HG03442 (cell line): ENCODE measurements around the gene SELENOF.
"Not testable (repeated sequence)": the region's sequence is repeated elsewhere in the genome, so short reads cannot be mapped to it uniquely, and the experiment has no call there.

Experiments
- ATAC-seq: cut with Tn5 transposase; IDR thresholded peaks from one replicate; pipeline ENCODE4 v1.9.1; 2021; ENCODE audit warnings: mild to moderate bottlenecking, moderate library complexity; ENCODE audit not compliant: unreplicated experiment

Gene SELENOF

DNA sequence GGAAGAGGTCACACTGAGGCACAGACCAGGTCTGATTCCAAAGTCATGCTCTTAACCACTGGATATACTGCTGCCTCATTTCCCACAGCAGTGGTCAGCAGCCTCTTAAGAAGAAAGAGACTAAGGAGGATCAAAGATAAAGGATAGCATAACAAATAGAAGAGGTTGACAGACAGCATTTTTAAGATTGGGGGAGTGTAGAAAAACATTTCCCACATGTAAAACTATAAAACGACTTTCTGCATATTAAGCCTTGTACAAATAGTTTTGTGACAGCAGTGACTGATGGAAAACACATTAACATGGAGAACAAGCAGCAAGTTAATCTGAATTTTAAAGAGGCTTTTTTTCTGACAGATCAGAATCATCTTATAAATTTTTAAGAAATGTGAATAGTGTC lies 92.0 kb downstream of the SELENOF start:
- ATAC-seq = no peak

DNA sequence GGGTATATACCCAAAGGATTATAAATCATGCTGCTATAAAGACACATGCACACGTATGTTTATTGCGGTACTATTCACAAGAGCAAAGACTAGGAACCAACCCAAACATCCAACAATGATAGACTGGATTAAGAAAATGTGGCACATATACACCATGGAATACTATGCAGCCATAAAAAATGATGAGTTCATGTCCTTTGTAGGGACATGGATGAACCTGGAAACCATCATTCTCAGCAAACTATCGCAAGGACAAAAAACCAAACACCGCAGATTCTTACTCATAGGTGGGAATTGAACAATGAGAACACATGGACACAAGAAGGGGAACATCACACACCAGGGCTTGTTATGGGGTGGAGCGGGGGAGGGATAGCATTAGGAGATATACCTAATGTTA lies 94.0 kb downstream of the SELENOF start:
- ATAC-seq = not testable (repeated sequence)

DNA sequence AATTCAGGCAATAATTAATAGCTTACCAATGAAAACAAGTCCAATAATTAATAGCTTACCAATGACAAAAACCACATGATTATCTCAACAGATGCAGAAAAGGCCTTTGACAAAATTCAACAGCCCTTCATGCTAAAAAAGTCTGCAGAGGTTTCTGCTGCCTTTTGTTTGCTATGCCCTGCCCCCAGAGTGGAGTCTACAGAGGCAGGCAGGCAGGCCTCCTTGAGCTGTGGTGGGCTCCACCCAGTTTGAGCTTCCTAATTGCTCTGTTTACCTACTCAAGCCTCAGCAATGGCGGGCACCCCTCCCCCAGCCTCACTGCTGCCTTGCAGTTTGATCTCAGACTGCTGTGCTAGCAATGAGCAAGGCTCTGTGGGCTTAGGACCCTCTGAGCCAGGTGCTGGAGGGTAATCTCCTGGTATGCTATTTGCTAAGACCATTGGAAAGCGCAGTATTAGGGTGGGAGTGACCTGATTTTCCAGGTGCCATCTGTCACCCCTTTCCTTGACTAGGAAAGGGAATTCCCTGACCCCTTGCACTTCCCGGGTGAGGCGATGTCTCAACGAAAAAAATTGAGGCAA lies 96.6 kb downstream of the SELENOF start:
- not testable (repeated sequence) for ATAC-seq

DNA sequence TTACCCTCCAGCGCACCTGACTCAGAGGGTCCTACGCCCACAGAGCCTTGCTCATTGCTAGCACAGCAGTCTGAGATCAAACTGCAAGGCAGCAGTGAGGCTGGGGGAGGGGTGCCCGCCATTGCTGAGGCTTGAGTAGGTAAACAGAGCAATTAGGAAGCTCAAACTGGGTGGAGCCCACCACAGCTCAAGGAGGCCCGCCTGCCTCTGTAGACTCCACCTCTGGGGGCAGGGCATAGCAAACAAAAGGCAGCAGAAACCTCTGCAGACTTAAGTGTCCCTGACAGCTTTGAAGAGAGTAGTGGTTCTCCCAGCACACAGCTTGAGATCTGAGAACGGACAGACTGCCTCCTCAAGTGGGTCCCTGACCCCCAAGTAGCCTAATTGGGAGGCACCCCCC lies 99.8 kb downstream of the SELENOF start:
- ATAC-seq = not testable (repeated sequence)
